Fibroblast of skin of right quadriceps (primary cell): ENCODE data around the gene CCDC85B.

ENCODE experiments used
- DNase-seq: peaks from one replicate; pipeline ENCODE4 v3.0.0-alpha.2; 2013

CCDC85B gene

GRCh38 chr11:65857853-65858680 lies 32.4 kb upstream of the CCDC85B start, which contains the start of gene CFL1:
CFL1 (minus strand) TSS chr11:65858180; CDS start chr11:65858099, 81 bp downstream.
- peak; percentile 99 for DNase-seq

GRCh38 chr11:65858681-65859087 lies 31.8 kb upstream of the CCDC85B start:
- DNase-seq: no peak

DNA sequence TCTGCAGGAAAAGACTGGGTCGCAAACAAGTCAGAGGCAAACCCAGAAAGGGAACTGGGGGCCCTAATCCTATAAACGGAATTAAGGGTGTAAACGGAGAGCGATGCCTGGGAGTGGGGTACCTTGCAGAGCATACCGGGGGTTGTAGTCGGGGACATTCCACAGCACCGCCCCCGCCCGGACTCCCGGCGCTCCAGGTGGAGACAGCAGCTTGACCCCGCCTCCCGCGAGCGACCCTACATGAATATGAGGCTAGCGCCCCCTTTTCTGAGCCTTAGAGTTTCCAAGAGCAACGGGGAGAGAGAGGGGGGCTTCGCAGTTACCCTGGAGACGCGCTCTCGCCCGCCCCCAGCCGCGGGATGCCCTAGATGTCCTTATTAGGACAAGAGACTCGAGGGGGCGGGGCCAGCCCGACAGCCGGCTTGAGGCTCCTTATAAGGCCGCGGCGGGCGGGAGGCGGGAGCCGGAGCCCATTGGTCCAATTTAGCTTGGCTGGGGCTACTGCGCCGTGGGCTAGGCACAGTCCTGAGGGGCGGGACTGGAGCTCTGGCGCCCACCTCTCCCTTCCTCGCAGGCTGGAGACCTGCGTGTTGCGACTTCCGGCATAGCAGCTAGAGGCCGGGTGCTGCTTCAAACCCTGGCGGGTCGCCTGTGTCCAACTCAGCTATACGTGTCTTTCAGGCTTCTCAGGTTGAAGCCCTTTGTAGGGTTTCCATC lies 31.2 kb upstream of the CCDC85B start:
- DNase-seq: peak; percentile 100

DNA sequence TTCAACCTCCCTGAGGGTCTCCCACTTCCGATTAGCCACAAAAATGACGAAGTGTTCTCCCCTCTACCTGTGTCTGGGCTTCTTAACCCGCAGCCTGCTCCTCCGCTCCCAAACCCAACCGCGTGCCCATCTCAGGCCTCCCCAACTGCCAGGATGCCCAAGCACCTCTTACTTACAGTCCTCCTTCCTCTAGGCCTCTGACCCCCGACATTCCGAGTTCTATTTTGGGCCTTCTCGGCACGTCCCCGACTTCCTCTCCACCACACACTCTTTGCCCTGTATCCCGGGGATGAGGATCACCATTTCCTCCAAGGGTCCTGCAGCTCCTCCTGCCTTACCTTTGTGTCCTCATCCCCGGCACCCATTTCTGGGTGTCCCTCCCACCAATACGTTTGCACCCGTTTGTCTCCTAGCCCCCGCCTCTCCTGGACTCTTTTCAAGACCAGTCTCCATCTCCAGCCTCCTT lies 30.6 kb upstream of the CCDC85B start:
- no peak for DNase-seq

DNA sequence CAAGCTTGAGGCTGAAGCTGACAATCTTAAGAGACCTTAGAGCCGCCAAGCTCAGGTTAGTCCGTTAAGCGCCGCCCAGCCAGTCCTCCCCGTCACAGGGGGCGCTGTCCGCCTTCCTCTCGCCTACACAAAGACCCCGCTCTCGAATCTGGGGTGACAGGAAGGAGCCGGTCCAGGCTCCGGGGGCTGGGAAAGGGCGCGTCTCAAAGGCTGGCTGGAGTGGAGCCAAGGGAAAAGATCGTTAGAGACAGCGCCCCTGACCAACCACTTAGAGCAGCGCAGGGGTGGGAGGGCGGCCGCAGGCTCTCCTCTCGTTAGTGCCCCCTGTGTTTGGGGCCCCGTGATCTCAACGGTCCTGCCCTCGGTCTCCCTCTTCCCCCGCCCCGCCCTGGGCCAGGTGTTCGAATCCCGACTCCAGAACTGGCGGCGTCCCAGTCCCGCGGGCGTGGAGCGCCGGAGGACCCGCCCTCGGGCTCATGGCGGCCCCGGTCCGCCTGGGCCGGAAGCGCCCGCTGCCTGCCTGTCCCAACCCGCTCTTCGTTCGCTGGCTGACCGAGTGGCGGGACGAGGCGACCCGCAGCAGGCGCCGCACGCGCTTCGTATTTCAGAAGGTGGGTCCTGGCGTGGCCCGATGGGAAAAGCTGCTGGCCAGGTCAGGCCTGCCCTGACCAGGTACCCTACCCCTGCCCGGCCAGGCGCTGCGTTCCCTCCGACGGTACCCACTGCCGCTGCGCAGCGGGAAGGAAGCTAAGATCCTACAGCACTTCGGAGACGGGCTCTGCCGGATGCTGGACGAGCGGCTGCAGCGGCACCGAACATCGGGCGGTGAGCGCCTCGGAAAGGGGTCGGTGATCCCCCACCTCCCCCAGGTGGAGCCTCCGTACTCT lies 30.0 kb upstream of the CCDC85B start, which contains the start of gene MUS81:
Gene MUS81 (plus strand): TSS at position 156 of the 887 bp plus-strand sequence. CDS start 321 bp downstream, at position 477.
- peak; percentile 99 for DNase-seq

DNA sequence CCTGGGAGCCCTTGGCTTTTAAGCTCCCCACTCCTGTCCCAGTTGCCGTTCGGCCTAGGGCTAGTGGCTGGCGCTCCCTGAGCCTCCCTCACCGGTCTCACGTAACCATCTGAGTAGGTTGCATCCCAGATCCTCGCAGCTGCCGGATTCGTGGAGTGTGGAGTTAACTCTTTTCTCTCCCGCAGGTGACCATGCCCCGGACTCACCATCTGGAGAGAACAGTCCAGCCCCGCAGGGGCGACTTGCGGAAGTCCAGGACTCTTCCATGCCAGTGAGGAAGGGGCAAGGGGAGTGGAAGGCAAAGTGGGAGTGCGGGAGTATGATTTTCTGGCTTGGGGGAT lies 29.3 kb upstream of the CCDC85B start:
- no peak for DNase-seq

DNA sequence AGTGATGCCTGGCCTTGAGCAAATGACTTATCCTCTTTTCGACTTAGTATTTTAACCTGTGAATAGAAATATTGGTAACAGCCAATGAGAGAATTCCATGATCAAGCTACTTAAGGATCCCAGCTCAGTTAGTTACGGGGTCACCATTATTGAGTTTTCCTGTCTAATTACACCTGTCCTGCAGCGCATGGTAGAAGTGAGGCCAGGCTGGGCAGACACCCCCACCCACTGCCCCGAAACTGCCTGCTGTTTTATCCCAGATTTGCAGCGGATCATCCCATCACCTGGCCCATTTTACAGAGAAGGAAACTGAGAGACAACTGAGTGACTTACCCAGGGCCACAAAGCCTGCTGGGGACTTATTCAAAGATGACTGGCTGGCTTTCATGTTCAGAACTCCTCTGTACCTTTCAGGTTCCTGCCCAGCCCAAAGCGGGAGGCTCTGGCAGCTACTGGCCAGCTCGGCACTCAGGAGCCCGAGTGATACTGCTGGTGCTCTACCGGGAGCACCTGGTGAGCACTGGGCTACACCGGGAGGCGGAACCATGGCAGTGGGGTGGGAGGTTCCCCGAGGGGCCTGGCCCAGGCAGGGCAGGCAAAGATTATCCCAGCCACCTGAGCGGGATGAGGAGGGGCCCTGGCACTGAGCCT lies 28.8 kb upstream of the CCDC85B start:
- DNase-seq: no peak

DNA sequence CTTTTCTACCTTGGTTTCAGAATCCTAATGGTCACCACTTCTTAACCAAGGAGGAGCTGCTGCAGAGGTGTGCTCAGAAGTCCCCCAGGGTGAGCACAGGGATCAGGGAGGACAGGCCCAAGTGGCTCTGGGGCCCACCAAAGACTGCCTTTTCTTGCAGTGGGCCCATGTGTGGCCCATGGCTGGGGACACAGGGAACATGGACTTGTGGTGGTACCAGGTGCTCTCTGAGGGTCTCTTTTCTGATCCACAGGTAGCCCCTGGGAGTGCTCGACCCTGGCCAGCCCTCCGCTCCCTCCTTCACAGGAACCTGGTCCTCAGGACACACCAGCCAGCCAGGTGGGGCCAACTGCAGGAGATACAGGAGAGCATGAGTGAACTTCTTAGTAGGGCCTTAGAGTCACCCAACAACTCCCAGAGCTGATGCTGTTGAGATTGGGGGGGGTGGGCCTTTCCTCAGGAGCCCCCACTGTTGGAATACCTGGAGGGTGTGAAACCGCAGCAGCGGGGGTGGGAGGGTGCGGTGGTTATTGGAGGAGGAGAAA lies 28.2 kb upstream of the CCDC85B start:
- no peak for DNase-seq

- DNase-seq: no peak
These were observed 27.3 kb upstream of the CCDC85B start for GRCh38 chr11:65862941-65863888.

DNA sequence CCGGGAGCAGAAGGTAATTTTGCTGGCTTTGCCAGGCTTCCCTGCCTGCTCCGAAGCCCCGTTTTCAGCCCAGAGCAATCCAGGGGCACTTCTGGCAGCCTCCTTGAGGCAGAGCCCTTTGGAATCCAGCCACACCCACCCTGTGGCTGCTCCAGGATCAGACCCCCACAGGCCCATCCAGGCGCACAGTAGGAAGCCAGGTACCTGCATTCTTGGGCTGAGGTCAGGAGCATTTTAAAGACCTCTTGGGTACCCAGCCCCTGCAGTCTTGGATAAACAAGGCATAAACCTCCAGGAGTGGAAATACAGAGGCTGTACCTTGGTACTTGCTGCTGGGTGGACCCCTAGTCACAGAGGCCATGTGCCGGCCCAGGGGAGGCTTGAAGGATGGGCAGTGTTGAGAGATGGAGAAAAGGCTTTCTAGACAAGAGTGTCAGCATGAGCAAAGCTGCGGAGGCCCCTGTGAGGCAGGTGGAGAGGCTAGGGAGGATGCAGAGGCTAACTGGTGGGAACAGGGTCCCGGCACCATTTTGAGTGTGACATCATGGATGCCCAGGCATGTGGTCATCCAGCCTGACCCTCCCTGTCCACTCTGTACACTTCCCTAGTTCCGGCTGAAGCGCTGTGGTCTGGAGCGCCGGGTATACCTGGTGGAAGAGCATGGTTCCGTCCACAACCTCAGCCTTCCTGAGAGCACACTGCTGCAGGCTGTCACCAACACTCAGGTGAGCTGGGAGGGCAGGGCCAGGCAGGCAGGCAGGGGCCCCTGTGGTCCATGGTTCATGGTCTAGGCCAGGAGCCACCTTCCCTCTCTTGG lies 26.4 kb upstream of the CCDC85B start:
- no peak for DNase-seq

- no peak for DNase-seq
These were observed 25.6 kb upstream of the CCDC85B start for GRCh38 chr11:65864706-65865471.

DNA sequence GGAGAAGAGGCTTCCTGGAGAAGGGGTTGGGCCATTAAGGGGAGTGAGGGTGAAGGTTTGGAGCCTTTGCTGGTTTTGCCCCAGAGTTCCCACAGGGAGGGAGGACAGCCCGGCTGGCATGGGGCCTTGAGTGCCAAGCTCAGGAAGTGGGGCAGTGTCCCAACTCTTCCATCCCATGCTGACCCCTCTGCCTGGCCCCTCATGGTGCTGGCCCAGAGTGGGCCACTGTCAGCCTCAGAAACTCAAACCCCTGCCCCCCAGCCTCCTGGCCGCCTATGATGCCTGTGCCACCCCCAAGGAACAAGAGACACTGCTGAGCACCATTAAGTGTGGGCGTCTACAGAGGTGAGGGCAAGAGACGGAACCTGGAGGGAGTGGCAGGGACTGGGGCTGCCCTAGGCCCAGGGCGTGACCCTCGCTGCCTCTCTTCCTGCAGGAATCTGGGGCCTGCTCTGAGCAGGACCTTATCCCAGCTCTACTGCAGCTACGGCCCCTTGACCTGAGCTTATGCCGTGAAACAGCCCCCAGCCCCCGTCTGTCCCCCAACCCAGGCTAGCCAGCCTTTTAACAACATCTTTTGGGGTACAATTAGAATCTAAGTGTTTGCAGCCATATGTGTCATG lies 24.8 kb upstream of the CCDC85B start:
- DNase-seq: no peak

GRCh38 chr11:65866509-65867283 lies 23.8 kb upstream of the CCDC85B start:
- DNase-seq: no peak

DNA sequence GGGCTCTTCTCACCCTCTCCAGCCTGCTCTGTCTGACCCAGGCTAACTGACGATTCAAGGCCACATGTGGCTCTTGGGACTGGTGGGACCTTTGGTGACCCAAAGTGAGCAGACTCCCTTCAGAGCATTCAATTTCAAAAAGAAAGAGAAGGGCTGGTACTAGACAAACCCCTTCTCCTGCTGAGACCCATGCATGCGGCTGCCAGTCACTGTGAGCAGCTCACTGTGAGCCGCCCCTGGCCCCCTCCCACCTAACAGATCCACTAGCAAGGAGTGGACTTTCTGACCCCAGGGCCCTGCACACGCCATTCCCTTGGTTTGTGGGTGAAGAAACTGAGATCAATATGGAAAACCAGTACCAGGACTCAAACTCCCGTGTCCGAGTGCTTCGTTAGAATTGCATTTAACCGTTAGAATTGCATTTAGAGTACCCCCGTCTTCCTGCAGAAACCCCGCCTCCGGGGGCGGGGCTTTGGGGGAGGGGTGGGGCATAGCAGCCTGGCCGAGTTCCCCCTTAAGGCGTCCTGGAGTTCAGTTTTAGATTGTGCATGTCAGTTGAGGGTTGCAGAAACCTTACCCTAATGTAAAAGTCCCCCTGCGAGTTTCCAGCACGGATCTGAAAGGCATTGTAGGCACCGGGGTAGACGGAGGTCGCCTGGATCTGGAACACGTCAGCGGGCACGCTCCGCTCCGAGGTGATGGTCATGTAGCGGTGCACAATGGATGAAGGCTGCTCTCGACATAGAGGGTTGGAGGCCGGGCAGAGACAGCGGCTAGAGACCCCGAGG lies 23.0 kb upstream of the CCDC85B start:
- no peak for DNase-seq

DNA sequence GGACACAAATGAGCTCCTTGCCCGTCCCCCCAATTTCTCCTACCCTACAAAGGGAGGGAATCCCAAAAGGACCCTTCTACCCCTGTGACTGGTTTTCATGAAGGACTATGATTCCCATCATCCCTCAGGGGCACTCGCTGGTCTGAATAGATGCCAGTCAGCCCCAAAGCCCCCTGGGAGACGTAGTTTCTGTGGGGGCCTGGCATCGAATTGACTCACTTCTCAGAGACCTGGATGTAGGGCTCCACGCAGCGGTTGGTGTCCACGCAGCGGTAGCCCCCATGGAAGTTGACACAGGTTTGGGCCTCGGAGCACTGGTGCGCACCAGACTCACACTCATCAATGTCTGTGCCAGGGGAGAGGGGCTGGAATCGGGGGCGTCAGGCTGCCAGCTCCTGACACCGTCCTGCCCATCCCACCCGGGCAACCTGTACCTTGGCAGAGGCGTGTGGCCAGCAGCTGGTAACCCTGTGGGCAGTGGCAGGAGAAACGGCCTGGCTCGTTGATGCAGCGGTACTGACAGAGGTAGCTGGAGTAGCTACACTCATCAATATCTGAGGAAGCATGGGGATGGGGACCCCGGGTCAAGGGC lies 22.3 kb upstream of the CCDC85B start:
- no peak for DNase-seq

- no peak for DNase-seq
These were observed 21.6 kb upstream of the CCDC85B start for GRCh38 chr11:65868907-65869306.
